H1 (cell line): ENCODE measurements around the gene TRIM41. TPM values are rescaled to one million over a fixed set of nuclear protein-coding genes. Genes with fewer than 3 reads are reported as not detected.

ENCODE experiments used
- ATF2 ChIP-seq: IDR thresholded peaks from 2 replicates; pipeline ENCODE4 v1.6.1; 2012; ENCODE audit warnings: low read length, inconsistent platforms
- POLR2A ChIP-seq, 2 experiments: IDR thresholded peaks; 1 replicate in 1 of 2; 2 replicates in 1 of 2; pipeline ENCODE4 v1.6.1; 2011; ENCODE audit warnings: low read depth in 2 of 2, low read length in 2 of 2, mild to moderate bottlenecking in 2 of 2; ENCODE audit errors: control extremely low read depth in 1 of 2
- polyA plus RNA-seq, 7 experiments: library from polyadenylated mRNA; depleted of rRNA in 3 of 7; stranded (reverse) in 5 of 7; unstranded in 2 of 7; fragments of >200 nt in 5 of 7; fragments of 200-250 nt in 2 of 7; gene quantifications; 1 replicate in 5 of 7; 2 replicates in 1 of 7; 4 replicates in 1 of 7; pipeline versions ENCODE4 v1.2.1 to v1.2.3, GENCODE V29; 2011 to 2013; ENCODE audit warnings: missing spikeins in 2 of 7, mixed read lengths in 2 of 7
- total RNA-seq: library from RNA; stranded (reverse); fragmentation: NEBNext Ultra II Directional; extraction: Animal tissue kit (Norgen Biotek cat#: 25700); gene quantifications from 2 replicates; pipeline ENCODE4 v1.2.1, GENCODE V29; 2021

The TRIM41 gene
- total and polyA plus RNA-seq, 2 of the 8 experiments (the other 6 are each of a cell fraction or from before 2014, with no cell fraction given) = 12.9 to 21.6 TPM

- no peak for TF ChIP-seq ATF2
- peak; percentile 86 to 87 for TF ChIP-seq POLR2A (IDR thresholded peaks at IDR 0.05; ENCODE audit: control extremely low read depth in 1 of 2, low read depth in 2 of 2, low read length in 2 of 2)
Measured at GRCh38 chr5:181281077-181281983, 58.2 kb downstream of the TRIM41 start (continued).
